Neural progenitor cell (in vitro differentiated cells): ENCODE results near the gene CXCR4. TPM values are rescaled to one million over a fixed set of nuclear protein-coding genes. Genes with fewer than 3 reads are reported as not detected.
"Not testable (repeated sequence)": the region's sequence is repeated elsewhere in the genome, so short reads cannot be mapped to it uniquely, and the experiment has no call there.

Experiments used
- DNase-seq: peaks from one replicate; pipeline ENCODE4 v3.0.0-alpha.2; 2016; ENCODE audit warnings: low spot score
- H2AFZ ChIP-seq: fragments of 200-600 bp; sonication (generic); replicated peaks from 2 replicates; pipeline ENCODE4 v1.6.1; 2016; ENCODE audit warnings: antibody characterized with exemption
- H3F3A ChIP-seq: fragments of 200-600 bp; sonication (generic); 2 replicates; pipeline ENCODE4 v1.6.1; 2016; ENCODE audit warnings: antibody characterized with exemption, low read depth
- H3K27ac ChIP-seq: fragments of 200-600 bp; sonication (generic); 2 replicates; pipeline ENCODE4 v1.5.1; 2016; ENCODE audit warnings: mild to moderate bottlenecking
- H3K27me3 ChIP-seq: fragments of 200-600 bp; sonication (generic); 2 replicates; pipeline ENCODE4 v1.6.1; 2016; ENCODE audit warnings: mild to moderate bottlenecking, moderate library complexity
- H3K36me3 ChIP-seq: fragments of 200-600 bp; sonication (generic); 2 replicates; pipeline ENCODE4 v1.5.1; 2016
- H3K4me1 ChIP-seq: fragments of 200-600 bp; sonication (generic); 2 replicates; pipeline ENCODE4 v1.6.1; 2016; ENCODE audit warnings: mixed run types
- H3K4me2 ChIP-seq: fragments of 200-600 bp; sonication (generic); 2 replicates; pipeline ENCODE4 v1.6.1; 2016
- H3K4me3 ChIP-seq: fragments of 200-600 bp; sonication (generic); 2 replicates; pipeline ENCODE4 v1.5.1; 2016
- H3K79me2 ChIP-seq: fragments of 200-600 bp; sonication (generic); 2 replicates; pipeline ENCODE4 v1.6.1; 2016; ENCODE audit warnings: low read depth
- H3K9ac ChIP-seq: fragments of 200-600 bp; sonication (generic); 2 replicates; pipeline ENCODE4 v1.6.1; 2016
- H3K9me3 ChIP-seq: fragments of 200-600 bp; sonication (generic); 2 replicates; pipeline ENCODE4 v1.5.1; 2016; ENCODE audit warnings: low read depth
- H4K20me1 ChIP-seq: fragments of 200-600 bp; sonication (generic); 2 replicates; pipeline ENCODE4 v1.6.1; 2016; ENCODE audit warnings: low read depth
- H3K27ac Mint-ChIP-seq: 3 replicates; pipeline ENCODE4 v1.8.0; 2021; ENCODE audit warnings: mixed read lengths
- H3K27me3 Mint-ChIP-seq: 2 replicates; pipeline ENCODE4 v1.8.0; 2022; ENCODE audit warnings: low read depth, mild to moderate bottlenecking, inconsistent platforms, moderate library complexity, mixed read lengths; ENCODE audit not compliant: insufficient read depth
- H3K36me3 Mint-ChIP-seq: 3 replicates; pipeline ENCODE4 v1.8.0; 2021; ENCODE audit warnings: mixed read lengths
- H3K4me1 Mint-ChIP-seq: 3 replicates; pipeline ENCODE4 v1.8.0; 2021; ENCODE audit warnings: mixed read lengths
- H3K4me3 Mint-ChIP-seq: 3 replicates; pipeline ENCODE4 v1.8.0; 2021; ENCODE audit warnings: mild to moderate bottlenecking, moderate library complexity, mixed read lengths
- H3K9me3 Mint-ChIP-seq: 3 replicates; pipeline ENCODE4 v1.8.0; 2020; ENCODE audit warnings: mixed read lengths
- CTCF ChIP-seq: fragments of 200-600 bp; sonication (generic); IDR thresholded peaks from 2 replicates; pipeline ENCODE4 v1.5.1; 2017; ENCODE audit warnings: antibody characterized with exemption, mild to moderate bottlenecking
- EZH2 ChIP-seq: fragments of 200-600 bp; sonication (generic); IDR thresholded peaks from 2 replicates; pipeline ENCODE4 v1.6.1; 2017; ENCODE audit warnings: antibody characterized with exemption, mild to moderate bottlenecking, moderate library complexity
- EZH2phosphoT487 ChIP-seq: fragments of 200-600 bp; sonication (generic); IDR thresholded peaks from 2 replicates; pipeline ENCODE4 v1.6.1; 2017; ENCODE audit warnings: antibody characterized with exemption
- total RNA-seq: library from RNA; depleted of rRNA; stranded (reverse); fragments of >200 nt; gene quantifications from 2 replicates; pipeline ENCODE4 v1.2.3, GENCODE V29; 2015; ENCODE audit warnings: low replicate concordance

The CXCR4 gene
- total RNA-seq, 1 donor from 2014 or later: 32.6 TPM

DNA sequence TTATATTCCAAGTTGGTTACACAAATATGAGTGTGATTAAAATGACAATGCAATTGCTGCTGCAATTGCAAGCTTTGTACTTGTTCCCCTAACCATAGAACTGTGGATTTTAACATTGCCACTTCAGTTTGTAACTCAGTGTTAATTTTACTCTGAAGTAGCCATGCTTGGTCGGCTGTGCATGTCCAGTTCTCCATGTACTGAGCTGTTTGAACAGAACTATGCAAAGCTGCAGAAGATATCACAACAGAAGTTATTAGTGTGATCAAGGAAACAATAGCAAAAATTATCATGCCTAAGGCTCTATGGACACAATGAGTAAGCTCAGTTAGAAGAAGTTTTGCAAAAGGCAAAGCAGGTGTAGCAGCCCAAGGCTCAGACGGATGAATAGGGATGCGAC is 45.3 kb downstream of the CXCR4 start:
- no peak for DNase-seq
- H3K79me2 ChIP-seq: no peaks in the 10 kb centered on the region
- H3K9ac ChIP-seq: no peak overlapping the region
- no peaks in the 10 kb centered on the region for H3F3A ChIP-seq
- no peaks in the 10 kb centered on the region for H3K9me3 ChIP-seq
- H3K27me3 Mint-ChIP-seq: peaks cover 6% of the 10 kb centered on the region
- no peaks in the 10 kb centered on the region for H3K27me3 ChIP-seq
- H4K20me1 ChIP-seq: no peaks in the 10 kb centered on the region
- peaks cover 23% of the 10 kb centered on the region for H3K9me3 Mint-ChIP-seq
- no peak for TF ChIP-seq CTCF
- TF ChIP-seq EZH2phosphoT487: no peak
- TF ChIP-seq EZH2: no peak
- H3K4me3 ChIP-seq: no peak overlapping the region
- H3K4me1 Mint-ChIP-seq: peaks cover 40% of the 10 kb centered on the region
- no peak overlapping the region for H3K4me3 Mint-ChIP-seq
- no peak overlapping the region for H3K4me2 ChIP-seq
- peaks cover 3% of the 10 kb centered on the region for H3K36me3 Mint-ChIP-seq
- H2AFZ ChIP-seq: no peak overlapping the region
- no peak overlapping the region for H3K27ac Mint-ChIP-seq
- H3K27ac ChIP-seq: no peak overlapping the region
- peaks cover 8% of the 10 kb centered on the region for H3K4me1 ChIP-seq
- no peaks in the 10 kb centered on the region for H3K36me3 ChIP-seq

- not testable (repeated sequence) for H3K9ac ChIP-seq, H2AFZ ChIP-seq, H3K4me2 ChIP-seq, H3K79me2 ChIP-seq, H3K36me3 Mint-ChIP-seq, H3K36me3 ChIP-seq, DNase-seq, H3K27ac Mint-ChIP-seq, H3K4me3 ChIP-seq, H3K9me3 ChIP-seq, H3K27ac ChIP-seq, H3F3A ChIP-seq, H3K27me3 ChIP-seq, H3K27me3 Mint-ChIP-seq, H4K20me1 ChIP-seq, H3K4me3 Mint-ChIP-seq
- peaks cover 11% of the 10 kb centered on the region for H3K4me1 ChIP-seq
- Mint-ChIP-seq H3K9me3 (peaks cover 21% of the 10 kb centered on the region), H3K4me1 (peaks cover 48% of the 10 kb centered on the region)
Observed at GRCh38 chr2:136071887-136072286, 46.1 kb downstream of the CXCR4 start.

DNA sequence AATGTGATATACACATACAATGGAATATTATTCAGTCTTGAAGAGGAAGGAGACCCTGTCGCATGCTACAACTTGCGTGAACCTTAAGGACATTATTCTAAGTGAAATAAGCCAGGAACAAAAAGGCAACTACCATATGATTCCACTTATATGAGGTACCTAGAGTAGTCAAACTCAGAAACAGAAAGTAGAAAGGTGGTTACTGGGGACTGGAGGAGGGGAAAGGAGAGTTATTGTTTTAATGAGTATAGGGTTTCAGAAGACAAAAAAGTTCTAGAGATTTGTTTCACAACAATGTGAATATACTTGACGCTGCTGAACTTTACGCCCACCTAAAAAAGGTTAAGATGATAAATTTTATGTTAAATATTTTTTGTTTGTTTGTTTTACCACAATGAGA is 47.0 kb downstream of the CXCR4 start:
- no peaks in the 10 kb centered on the region for H3K79me2 ChIP-seq
- H3F3A ChIP-seq: no peaks in the 10 kb centered on the region
- Mint-ChIP-seq H3K4me1 (peaks cover 47% of the 10 kb centered on the region), H3K4me3 (no peak overlapping the region), H3K27me3 (peaks cover 6% of the 10 kb centered on the region), H3K9me3 (peaks cover 17% of the 10 kb centered on the region), H3K27ac (no peak overlapping the region), H3K36me3 (peaks cover 1% of the 10 kb centered on the region)
- H3K36me3 ChIP-seq: no peaks in the 10 kb centered on the region
- no peak overlapping the region for H3K27ac ChIP-seq
- no peak overlapping the region for H3K4me2 ChIP-seq
- H3K4me1 ChIP-seq: peaks cover 11% of the 10 kb centered on the region
- no peak overlapping the region for H2AFZ ChIP-seq
- H3K9ac ChIP-seq: no peak overlapping the region
- no peaks in the 10 kb centered on the region for H3K9me3 ChIP-seq
- H4K20me1 ChIP-seq: no peaks in the 10 kb centered on the region
- H3K27me3 ChIP-seq: no peaks in the 10 kb centered on the region
- DNase-seq: no peak
- TF ChIP-seq EZH2 (no peak), EZH2phosphoT487 (no peak), CTCF (no peak)
- no peak overlapping the region for H3K4me3 ChIP-seq

DNA sequence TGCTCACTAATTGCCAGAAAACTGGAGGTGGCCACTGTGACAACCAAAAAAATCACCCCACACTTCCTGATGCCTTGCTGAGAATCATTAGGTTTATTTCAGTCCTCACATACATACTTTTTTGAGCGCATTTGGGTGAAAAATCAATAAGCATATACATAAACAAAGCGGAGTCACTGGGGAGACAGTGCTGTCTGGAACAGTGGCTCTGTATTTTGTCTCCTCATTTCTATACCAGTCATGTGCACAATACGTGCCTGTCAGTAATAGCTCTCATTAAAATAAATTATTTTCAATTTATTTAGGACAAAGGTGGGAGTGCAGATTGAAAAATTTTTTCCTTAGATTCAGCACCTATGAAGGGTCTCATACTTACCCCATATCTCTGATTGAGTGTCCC is 48.2 kb downstream of the CXCR4 start:
- H3K4me1 ChIP-seq: peaks cover 13% of the 10 kb centered on the region
- no peak overlapping the region for H3K9ac ChIP-seq
- H3K27ac Mint-ChIP-seq: no peak overlapping the region
- no peaks in the 10 kb centered on the region for H4K20me1 ChIP-seq
- no peaks in the 10 kb centered on the region for H3K27me3 ChIP-seq
- H3K36me3 ChIP-seq: no peaks in the 10 kb centered on the region
- H2AFZ ChIP-seq: no peak overlapping the region
- peaks cover 17% of the 10 kb centered on the region for H3K9me3 Mint-ChIP-seq
- H3K4me3 Mint-ChIP-seq: no peak overlapping the region
- no peak for DNase-seq
- no peaks in the 10 kb centered on the region for H3F3A ChIP-seq
- no peaks in the 10 kb centered on the region for H3K9me3 ChIP-seq
- H3K36me3 Mint-ChIP-seq: peaks cover 1% of the 10 kb centered on the region
- TF ChIP-seq CTCF: no peak
- TF ChIP-seq EZH2: no peak
- TF ChIP-seq EZH2phosphoT487: no peak
- no peaks in the 10 kb centered on the region for H3K79me2 ChIP-seq
- H3K4me2 ChIP-seq: no peak overlapping the region
- peaks cover 6% of the 10 kb centered on the region for H3K27me3 Mint-ChIP-seq
- H3K4me1 Mint-ChIP-seq: peaks cover 44% of the 10 kb centered on the region
- H3K4me3 ChIP-seq: no peak overlapping the region
- no peak overlapping the region for H3K27ac ChIP-seq
